ENCODE results near the gene SEMA5A. TPM values are rescaled to one million over a fixed set of nuclear protein-coding genes. Genes with fewer than 3 reads are reported as not detected.
A peak's percentile ranks its signal among the peaks of the same experiment; 100 is the strongest.

SEMA5A gene
- total RNA-seq, 1 donor, result 42.3 TPM

- H3K27me3 ChIP-seq (ENCODE audit: insufficient read depth, low read length), result no peaks in the 10 kb centered on the region
- no peak overlapping the region for H2AFZ ChIP-seq (ENCODE audit: low read length)
- no peak for DNase-seq (ENCODE audit: insufficient read length, low spot score, missing footprints)
- no peak overlapping the region for H3K4me2 ChIP-seq (ENCODE audit: insufficient read depth, low read length)
- no peaks in the 10 kb centered on the region for H4K20me1 ChIP-seq (ENCODE audit: insufficient read depth, low read length)
- no peak overlapping the region for H3K4me3 ChIP-seq (ENCODE audit: insufficient read depth, low read length)
- H3K9me3 ChIP-seq (ENCODE audit: low read depth, low read length), result no peaks in the 10 kb centered on the region
- TF ChIP-seq CTCF (IDR thresholded peaks at IDR 0.05; ENCODE audit: extremely low read depth, low read depth, low read length), result no peak
- no peak overlapping the region for H3K27ac ChIP-seq (ENCODE audit: low read depth, low read length)
- no peaks in the 10 kb centered on the region for H3K36me3 ChIP-seq (ENCODE audit: insufficient read depth, low read length)
- H3K4me1 ChIP-seq (ENCODE audit: insufficient read depth, low read length), result no peaks in the 10 kb centered on the region
- H3K79me2 ChIP-seq (ENCODE audit: insufficient read depth, low read length), result peaks cover 6% of the 10 kb centered on the region
Measured at GRCh38 chr5:9381464-9381863, 164.4 kb downstream of the SEMA5A start.

- no peaks in the 10 kb centered on the region for H3K27me3 ChIP-seq (ENCODE audit: insufficient read depth, low read length)
Measured at GRCh38 chr5:9380109-9380508, 165.8 kb downstream of the SEMA5A start.

GRCh38 chr5:9376363-9377117 lies 169.3 kb downstream of the SEMA5A start:
- no peaks in the 10 kb centered on the region for H3K27me3 ChIP-seq (ENCODE audit: insufficient read depth, low read length)
- no peaks in the 10 kb centered on the region for H3K36me3 ChIP-seq (ENCODE audit: insufficient read depth, low read length)
- DNase-seq (ENCODE audit: insufficient read length, low spot score, missing footprints), result no peak
- no peaks in the 10 kb centered on the region for H4K20me1 ChIP-seq (ENCODE audit: insufficient read depth, low read length)
- peaks cover 3% of the 10 kb centered on the region for H3K4me1 ChIP-seq (ENCODE audit: insufficient read depth, low read length)
- peaks cover 11% of the 10 kb centered on the region for H3K79me2 ChIP-seq (ENCODE audit: insufficient read depth, low read length)
- no peak overlapping the region for H3K27ac ChIP-seq (ENCODE audit: low read depth, low read length)
- no peak overlapping the region for H2AFZ ChIP-seq (ENCODE audit: low read length)
- no peaks in the 10 kb centered on the region for H3K9me3 ChIP-seq (ENCODE audit: low read depth, low read length)
- no peak overlapping the region for H3K4me2 ChIP-seq (ENCODE audit: insufficient read depth, low read length)
- no peak overlapping the region for H3K4me3 ChIP-seq (ENCODE audit: insufficient read depth, low read length)
- no peak for TF ChIP-seq CTCF (IDR thresholded peaks at IDR 0.05; ENCODE audit: extremely low read depth, low read depth, low read length)

More at GRCh38 chr5:9380109-9380508, 165.8 kb downstream of the SEMA5A start:
- Histone ChIP-seq H4K20me1 (ENCODE audit: insufficient read depth, low read length) (no peaks in the 10 kb centered on the region), H3K79me2 (ENCODE audit: insufficient read depth, low read length) (peaks cover 4% of the 10 kb centered on the region), H3K4me3 (ENCODE audit: insufficient read depth, low read length) (no peak overlapping the region), H3K27ac (ENCODE audit: low read depth, low read length) (no peak overlapping the region), H3K9me3 (ENCODE audit: low read depth, low read length) (no peaks in the 10 kb centered on the region), H3K4me1 (ENCODE audit: insufficient read depth, low read length) (no peaks in the 10 kb centered on the region), H3K36me3 (ENCODE audit: insufficient read depth, low read length) (no peaks in the 10 kb centered on the region), H3K4me2 (ENCODE audit: insufficient read depth, low read length) (no peak overlapping the region), H2AFZ (ENCODE audit: low read length) (no peak overlapping the region)
- DNase-seq (ENCODE audit: insufficient read length, low spot score, missing footprints), result no peak
- TF ChIP-seq CTCF (IDR thresholded peaks at IDR 0.05; ENCODE audit: extremely low read depth, low read depth, low read length), result no peak

- Histone ChIP-seq H3K4me1 (ENCODE audit: insufficient read depth, low read length) (peaks cover 3% of the 10 kb centered on the region), H3K36me3 (ENCODE audit: insufficient read depth, low read length) (no peaks in the 10 kb centered on the region), H4K20me1 (ENCODE audit: insufficient read depth, low read length) (no peaks in the 10 kb centered on the region), H3K27ac (ENCODE audit: low read depth, low read length) (no peak overlapping the region), H2AFZ (ENCODE audit: low read length) (no peak overlapping the region), H3K79me2 (ENCODE audit: insufficient read depth, low read length) (peaks cover 8% of the 10 kb centered on the region), H3K9me3 (ENCODE audit: low read depth, low read length) (no peaks in the 10 kb centered on the region), H3K27me3 (ENCODE audit: insufficient read depth, low read length) (no peaks in the 10 kb centered on the region), H3K4me3 (ENCODE audit: insufficient read depth, low read length) (no peak overlapping the region), H3K4me2 (ENCODE audit: insufficient read depth, low read length) (no peak overlapping the region)
- DNase-seq (ENCODE audit: insufficient read length, low spot score, missing footprints), result peak; percentile 56
- no peak for TF ChIP-seq CTCF (IDR thresholded peaks at IDR 0.05; ENCODE audit: extremely low read depth, low read depth, low read length)
Measured at GRCh38 chr5:9375756-9376155, 170.1 kb downstream of the SEMA5A start.

All from osteoblast (primary cell).